Right renal pelvis (tissue), 4 donors: Measurements from ENCODE around the gene CEBPE. TPM values are rescaled to one million over a fixed set of nuclear protein-coding genes. Genes with fewer than 3 reads are reported as not detected.

ENCODE experiments used
- DNase-seq, 4 donors: peaks; one replicate each; pipeline ENCODE4 v3.0.0-alpha.2; 2013; ENCODE audit warnings: low read depth in 4 of 4, low spot score in 3 of 4, missing footprints in 1 of 4
- polyA plus RNA-seq, 4 donors: library from polyadenylated mRNA; unstranded; fragments of 120-200 nt; gene quantifications; one replicate each; pipeline ENCODE4 v1.2.1, GENCODE V29; 2013; ENCODE audit not compliant: insufficient read length in 4 of 4

CEBPE gene
- under 1 TPM in 3 of 4 donors, not detected in 1; 0.13 to 0.32 (median 0.18) TPM for polyA plus RNA-seq

DNA sequence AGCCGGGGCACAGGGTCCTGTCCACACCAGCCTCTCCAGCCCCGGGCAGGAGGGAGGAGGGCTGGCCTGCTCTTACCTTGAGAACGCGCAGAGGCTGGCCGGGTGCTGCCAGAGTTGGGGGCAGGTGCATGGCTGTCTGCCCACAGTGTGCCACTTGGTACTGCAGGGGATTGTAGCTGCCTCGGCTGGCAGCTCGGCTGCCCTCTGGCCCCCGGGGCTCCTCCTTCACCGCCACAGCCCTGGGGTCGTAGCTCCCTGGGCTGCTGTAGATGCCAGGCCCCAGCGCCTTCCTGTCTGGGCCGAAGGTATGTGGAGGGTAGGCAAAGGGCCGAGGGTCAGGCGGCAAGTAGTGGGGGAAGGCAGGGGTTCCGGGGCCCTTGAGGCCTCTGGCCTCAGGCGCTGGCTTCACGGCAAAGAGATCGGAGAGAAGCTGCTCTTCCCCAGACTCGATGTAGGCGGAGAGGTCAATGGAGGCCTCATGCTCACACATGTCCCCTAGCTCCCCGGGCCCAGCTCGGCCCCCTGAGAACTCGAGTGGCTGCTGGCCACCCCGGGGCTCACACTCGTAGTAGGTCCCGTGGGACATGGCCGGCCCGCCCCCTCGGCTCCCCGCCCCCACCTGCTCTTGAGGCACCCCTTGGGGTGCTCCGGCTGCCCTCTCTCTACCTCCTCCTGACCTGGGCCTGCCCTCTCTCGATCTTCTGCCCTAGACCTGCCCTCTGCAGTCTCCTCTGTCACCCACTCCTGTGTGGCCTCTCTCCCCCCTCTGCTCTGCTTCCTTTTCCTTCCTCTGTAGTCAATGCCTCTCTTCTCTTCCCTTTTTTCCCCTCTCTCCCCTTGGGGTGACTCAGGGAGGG, at the start of gene CEBPE:
CEBPE (minus strand) TSS at position 750 of the 857 bp plus-strand sequence; CDS start at position 586, 164 bp downstream.
- DNase-seq: no peak

DNA sequence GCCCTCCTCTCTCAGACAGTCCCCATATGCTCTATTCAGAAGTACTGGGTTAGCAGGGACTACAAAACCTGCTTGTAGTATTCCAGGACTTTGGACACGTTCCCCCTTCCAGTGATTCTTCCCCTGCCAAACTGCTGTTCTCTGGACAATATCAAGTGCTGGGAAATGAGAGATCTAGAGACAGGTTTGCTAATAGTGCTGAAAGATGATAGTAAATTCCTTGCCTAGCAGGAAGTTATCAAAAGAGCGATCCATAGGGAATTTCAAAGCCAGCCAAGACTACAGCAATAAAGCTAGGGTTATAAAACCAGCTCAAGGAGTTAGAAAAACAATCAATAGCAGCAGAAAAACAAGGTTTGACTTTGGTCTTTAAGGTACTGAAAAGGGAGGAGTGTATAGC, 49.2 kb upstream of the CEBPE start:
- DNase-seq: no peak

DNA sequence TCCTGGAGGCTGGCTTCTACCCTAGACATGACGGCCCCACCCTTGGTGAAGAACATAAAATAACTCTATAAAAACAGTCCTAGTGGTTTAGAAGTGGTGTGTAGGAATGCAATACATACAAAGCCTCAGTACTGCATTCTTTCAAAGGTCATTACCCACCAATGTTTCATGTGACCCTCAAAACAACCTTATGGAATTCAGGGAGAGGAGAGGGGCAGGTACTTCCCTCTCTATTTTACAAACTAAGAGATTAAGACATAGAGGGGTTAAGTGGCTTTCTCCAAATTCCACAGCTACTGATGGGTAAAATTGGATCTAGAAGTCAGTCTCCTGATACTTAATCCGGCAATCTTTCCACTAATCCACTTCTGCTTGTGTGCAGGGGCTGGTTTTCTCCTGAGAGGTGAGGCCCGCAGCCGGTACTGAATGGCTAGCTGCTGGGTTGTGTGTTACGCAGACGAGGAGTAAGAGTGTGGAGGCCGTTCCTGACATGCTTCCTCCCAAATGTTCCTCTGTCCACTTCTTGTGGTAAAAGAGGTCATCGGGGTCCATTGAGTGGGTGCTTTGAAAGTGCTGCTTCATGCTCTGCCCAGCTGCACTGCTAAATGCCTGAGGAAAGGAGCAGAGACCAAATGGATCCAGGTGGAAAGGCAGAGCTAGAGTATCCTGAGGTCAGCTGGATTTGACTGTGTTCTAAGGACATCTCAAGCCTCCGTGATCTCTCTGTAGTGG, 48.2 kb upstream of the CEBPE start:
- DNase-seq: no peak

DNA sequence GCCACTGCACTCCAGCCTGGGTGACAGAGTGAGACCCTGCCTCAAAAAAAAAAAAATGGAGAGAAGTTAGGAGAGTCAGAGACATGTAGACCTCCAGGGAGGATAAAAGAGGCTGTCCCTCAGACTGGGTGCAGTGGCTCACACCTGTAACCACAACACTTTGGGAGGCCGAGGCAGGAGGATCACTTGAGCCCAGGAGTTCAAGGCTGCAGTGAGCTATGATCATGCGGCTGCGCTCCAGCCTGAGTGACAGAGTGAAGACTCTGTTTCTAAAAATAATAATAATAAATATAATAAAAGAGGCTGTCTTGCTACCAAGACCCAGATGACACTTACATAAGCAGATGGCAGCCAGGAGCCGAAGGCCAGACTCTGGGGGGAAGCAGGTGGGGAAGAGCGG, 45.9 kb upstream of the CEBPE start:
- DNase-seq: no peak

DNA sequence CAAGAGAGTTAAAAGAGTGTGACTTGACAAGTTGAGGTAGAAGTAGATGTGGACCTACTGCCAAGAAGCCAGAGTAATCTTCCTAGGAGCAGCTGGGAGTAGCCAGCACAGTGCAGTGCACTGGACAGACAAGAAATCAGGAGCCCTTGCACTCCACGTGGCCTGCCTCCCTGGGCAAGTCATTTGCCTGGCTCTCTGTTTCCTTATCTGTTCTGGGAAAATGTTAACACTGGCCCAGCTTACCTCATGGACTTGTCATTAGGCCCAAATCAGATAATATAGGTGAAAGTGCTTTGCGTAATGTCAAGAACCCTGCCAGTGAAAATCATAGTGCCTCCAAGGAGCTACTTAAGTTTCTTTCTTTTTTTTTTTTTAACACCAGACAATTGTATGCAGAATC, 45.2 kb upstream of the CEBPE start:
- no peak for DNase-seq

DNA sequence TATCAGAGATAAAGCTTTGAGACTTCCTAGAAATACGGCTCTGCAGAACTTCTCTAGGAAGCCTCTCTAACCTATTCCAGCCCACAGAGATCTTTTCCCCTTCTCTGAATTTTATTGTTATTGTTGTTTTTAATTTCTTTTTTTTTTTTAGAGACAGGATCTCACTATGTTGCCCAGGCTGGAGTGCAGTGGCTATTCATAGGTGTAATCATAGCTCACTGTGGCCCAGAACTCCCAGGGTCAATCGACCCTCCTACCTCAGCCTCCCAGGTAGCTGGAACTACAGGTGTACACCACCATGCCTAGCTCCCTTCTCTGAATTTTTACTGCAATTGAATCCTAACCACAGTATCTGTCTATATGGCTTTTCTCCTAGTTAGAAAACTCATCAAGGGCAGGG, 44.8 kb upstream of the CEBPE start:
- no peak for DNase-seq

DNA sequence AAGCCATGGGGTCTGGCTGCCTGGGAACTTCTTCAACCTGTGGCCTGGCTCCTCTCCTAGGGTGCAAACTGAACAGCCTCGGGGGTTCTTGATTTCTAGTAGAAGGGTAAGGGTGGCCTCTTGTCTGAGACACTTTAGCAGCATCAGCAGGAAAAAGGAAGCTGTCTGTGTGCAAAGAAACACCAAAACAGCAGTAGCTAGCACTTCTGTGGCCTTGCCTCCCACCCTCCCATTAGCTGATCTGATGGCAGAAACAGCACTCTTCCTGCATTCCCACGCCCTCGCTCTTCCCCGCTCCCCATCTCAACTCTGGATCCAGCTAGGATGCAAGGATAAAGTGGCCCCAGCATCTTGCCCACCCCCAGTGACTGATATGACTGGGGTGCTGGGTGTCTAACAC, 43.7 kb upstream of the CEBPE start:
- no peak for DNase-seq

DNA sequence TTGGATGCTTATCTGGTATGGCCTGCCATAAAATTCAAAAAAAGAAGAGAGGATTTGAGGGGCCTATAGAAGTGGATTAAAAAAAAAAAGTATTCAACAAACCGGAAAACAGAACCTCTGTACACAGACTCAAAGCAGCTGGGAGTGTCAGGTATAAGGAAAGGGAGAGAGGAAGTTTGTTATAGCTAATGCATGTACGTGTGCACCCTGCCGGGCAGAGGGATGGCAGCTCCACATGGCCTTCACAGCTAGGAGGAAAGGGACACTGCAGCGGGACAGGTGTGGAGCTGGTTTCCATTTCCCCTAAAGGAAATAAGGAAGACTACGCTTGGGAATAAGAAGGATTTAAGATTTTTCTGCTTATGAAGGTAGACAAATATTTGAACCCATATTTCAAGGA, 43.0 kb upstream of the CEBPE start:
- DNase-seq: no peak

DNA sequence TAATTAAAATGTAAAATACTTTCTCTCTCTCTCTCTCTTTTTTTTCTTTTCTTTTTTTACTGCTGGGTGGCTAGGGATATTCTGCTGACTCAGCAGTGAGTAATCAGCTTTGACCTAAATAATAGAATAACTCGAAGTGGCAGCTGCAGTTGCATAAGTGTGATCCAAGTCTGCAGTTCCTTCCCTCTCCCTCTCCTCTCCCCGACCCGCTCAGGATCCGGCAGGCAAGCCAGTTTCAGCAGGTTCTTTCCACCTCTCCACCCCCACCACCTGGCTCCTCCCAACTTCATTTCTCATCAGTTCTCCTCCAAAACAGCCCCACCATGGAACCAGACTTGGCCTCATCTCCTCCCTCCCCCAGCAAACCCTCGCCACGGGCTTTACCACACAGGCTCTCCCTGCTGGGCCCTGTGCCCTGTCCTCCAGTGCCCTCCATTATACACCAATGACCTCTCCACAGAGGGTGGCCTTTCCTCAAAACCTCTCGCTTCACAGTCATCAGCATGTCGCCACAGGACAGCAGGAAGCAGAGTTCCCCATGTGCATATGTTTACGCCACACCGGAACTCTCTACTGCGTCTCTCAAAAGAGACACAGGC, 42.0 kb upstream of the CEBPE start:
- no peak for DNase-seq

DNA sequence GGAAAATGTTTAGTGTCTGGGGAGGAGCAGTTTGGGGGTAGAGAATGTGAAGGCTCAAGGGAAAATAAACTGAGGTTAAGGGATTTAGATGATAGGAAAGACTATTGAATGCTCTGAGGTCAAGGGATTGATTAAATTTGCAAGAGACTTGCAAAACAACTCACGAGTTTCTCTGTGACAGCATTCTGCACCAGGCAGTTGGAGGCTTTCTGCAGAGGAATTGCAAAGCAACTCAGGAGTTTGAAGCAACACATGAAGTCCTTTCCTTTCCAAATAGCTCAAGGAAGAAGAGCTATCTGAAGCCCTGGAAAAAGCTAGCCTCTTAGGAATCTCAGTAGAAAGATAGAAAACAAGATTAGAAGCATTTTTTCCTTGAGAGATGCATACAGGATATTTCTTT, 40.5 kb upstream of the CEBPE start:
- DNase-seq: no peak

DNA sequence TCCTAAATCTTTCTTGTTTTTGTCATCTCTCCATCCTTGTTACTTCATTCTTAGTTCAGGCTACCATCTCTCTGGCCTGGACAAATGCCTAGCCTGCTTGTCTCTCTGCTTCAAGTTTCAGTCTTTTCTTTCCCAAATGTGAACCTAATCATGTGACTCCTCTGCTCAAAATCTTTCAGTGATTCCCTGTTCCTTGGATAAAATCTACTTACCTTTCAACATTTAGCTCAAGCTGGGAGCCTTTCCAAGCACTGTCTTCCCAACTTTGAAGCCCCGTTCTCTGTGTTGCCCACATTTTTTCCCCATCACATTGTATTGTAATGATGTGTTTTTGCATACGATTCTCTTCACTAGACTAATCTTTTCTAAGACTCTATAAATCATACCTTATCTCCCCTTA, 39.7 kb upstream of the CEBPE start:
- no peak for DNase-seq

DNA sequence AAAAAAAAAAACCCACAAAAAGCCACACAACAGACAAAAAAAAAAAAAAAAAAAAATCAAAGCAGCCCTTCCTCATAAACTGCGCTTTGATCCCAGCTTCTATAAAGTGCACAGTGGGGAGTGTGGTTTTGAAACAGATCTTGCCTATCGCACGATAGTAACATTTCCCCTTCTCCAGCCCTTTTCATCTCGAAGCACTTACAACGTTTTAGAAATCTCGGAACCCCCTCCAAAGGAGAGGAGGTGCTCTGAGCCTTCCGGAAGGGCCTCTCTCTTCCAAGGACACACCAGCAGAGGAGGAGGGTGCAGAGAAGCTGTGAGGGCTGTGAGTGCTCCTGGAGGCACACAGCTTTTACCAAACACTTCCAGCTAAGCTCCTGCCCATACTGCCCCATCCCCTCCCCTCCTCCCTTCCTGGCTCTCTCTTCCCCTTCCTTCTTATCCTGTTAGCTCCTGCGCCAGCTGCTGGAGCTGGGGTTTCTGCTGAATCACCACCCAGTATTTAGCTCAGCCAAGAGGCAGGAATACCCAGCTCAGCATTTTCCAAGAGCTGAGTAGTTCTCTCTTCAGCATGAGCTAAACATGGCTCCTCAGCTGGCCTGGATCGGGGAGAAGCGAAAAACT, 36.0 kb upstream of the CEBPE start:
- DNase-seq: no peak

DNA sequence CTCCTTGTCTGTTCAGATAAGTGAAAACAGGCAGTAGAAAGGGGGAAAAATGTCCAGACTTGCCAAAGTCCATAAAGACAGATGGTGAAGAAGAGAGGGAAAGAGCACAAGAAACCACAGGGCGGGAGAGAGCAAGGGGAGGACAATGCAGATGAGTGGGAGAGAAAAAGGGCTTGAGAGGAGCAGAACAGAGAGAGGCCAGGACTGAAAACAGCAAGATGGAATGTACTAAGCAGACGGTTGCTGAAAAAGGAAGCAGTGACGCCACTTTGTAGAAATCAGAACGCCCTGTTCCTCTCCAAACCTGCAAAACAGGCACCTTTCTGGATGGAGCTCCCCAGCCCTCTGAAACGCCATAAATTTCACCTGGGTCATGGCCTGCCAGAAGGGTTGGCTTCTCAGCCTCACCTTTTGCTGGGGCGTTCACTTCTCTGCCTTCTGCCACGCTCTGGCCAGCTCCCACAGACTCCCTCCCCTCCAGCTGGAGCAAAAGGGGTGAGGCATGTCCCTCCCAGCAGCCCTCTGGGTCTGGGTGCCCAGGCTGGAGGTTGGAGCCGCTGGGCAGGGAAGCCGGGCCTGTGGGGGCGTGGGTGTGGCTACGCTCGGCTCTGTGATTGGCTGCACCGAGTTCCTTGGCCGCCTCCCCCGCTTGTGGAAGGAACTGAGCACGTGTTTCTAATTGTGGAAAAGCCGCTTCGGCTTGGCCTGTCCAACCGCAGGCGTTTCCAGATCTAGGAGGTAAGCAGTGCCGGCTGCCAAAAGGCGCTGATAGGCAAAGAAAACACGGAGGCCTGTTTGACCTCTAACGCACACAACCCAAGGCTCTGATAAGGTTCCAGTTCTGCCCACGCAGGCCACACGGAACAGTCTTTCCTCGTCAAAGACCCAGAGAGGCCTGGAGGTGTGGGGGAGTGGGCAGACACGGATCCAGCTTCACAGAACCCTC, 35.1 kb upstream of the CEBPE start:
- DNase-seq: no peak

DNA sequence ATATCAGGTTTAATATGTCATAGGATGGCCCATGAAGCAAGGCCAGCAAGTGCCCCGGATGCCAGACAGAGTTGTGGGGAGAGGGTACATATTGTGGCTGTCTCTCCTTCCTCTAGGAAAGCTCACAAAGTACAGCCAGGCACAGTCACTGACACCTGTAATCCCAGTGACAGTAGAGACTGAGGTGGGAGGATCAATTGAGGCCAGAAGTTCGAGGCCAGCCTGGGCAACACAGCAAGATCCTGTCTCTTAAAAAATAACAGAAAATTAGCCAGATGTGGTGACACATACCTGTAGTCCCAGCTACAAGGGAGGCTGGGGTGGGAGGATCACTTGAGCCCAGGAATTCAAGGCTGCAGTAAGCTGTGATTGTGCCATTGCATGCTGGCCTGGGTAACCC, 32.3 kb upstream of the CEBPE start:
- DNase-seq: no peak

DNA sequence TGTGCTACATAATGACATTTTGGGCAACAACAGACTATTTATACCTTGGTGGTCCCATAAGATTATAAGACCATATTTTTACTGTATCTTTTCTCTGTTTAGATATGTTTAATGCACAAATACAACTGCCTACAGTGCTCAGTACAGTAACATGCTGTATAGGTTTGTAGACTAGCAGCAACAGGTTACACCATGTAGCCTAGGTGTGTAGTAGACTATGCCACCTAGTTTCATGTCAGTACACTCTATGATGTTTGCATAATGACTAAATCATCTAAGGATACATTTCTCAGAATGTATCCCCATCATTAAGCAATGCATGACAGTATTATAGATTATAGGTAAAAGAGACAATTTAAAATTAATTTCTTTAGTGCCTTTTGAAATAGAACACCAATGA, 30.7 kb upstream of the CEBPE start:
- no peak for DNase-seq

DNA sequence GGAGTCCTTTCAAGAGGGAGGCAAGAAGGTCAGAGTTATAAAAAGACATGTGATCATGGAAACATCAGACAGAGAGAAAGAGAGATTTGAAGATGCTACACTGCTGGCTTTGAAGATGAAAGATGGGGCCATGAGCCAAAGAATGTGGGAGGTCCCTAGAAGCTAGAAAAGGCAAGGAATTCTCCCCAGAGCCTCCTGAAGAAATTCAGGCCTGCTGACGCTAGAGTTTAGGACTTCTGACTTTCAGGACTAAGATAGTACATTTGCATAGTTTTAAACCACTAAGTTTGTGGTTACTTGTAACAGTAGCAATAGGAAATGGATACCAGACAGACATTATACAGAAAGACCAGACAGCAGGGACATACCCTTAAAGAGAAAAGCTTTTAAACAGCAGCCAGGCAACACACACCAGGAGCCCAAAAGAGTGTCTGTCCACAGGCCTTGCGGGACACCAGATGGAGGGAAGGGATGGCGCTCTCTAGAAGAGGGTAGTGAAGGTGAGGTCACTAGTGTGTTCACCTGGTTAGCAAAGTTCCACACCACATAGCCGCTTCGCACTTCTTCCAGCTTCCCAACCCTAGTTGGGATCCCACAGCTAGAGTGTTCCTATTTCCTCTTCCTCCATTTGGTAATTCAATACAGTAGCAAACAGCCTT, 29.7 kb upstream of the CEBPE start:
- DNase-seq: no peak

DNA sequence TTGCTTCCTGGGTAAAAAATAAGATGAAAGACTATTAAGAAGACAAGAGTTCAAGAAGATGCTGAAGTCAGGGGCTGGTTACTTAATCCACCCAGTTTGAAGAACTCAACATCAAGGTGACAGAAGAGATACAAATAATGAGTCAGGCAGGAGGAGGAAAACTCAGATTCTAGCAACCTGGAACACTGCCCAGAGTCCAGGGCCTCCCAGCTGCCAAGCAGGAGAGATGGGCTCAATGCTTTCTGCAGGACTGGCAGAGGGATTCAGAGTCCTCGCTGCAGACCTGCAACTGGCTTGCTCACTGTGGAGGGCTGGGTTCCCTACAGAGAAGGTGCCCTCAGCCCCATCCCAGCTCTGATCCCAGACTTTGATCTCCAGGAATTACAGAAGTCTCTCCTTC, 28.6 kb upstream of the CEBPE start:
- DNase-seq: no peak

DNA sequence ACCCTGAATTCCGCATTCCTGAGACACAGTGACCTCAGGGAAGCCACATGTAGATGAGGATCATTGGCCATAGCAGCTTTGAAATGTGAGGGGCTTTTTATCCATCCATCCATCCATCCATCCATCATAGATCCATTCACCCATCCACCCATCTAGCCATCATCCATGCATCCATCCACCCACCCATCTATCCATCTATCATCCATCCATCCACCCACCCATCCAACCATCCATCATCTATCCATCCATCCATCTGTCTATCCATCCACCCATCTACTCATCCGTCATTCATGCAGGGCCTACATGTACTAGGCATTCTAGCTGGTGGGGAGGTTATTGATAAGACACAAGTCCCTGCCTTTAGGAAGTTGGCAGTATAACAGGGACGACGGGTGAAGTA, 27.9 kb upstream of the CEBPE start:
- no peak for DNase-seq

DNA sequence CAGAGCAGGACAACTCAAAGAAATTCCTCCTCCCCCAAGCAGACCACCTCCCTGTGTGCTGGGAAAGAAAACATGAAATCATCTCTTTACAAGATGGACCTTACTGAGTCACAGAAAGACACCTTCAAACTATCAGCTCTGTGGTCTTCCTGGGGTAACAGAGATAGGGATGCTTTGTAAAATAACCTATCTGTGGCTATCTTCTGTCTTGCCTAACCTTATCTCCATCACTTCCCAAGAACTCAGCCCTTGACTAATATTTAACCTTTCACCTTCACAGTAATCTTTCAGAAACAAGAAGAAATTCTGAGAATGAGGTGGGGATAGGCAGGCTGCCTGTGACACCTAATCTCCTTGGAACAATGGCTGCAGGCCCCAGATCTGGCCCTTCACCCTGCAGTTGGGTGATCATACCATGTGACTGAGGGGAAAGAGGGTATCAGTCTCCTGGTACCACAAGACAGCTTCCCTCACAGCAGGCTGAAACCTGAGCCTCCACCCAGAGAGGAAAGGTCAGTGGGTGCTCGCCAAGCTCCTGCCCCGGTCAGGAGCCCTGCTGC, 27.4 kb upstream of the CEBPE start:
- no peak for DNase-seq
